Panc1 (cell line): Measurements from ENCODE around the gene CHRD. TPM values are rescaled to one million over a fixed set of nuclear protein-coding genes. Genes with fewer than 3 reads are reported as not detected.

Experiments used
- ATAC-seq: fragments of 200-7000 bp; cut with Tn5 transposase; 2 replicates; pipeline ENCODE4 v1.9.1; 2020; ENCODE audit warnings: mild to moderate bottlenecking, moderate library complexity
- BruUV-seq: library from RNA; stranded (reverse); fragments of 400-500 nt; replicated peaks from 2 replicates; lab custom pipeline; 2021; lab: Mats Ljungman, UMichigan
- CTCF ChIA-PET: fragments of 300-600 bp; sonication (Branson Sonifier 250); formaldehyde crosslinking; loops from one replicate; lab custom pipeline; 2022; ENCODE audit warnings: antibody characterized with exemption; lab: Charles Lee
- POLR2A ChIA-PET: fragments of 300-600 bp; sonication (Branson Sonifier 250); formaldehyde crosslinking; loops from one replicate; lab custom pipeline; 2022; ENCODE audit warnings: antibody characterized with exemption; lab: Charles Lee
- DNase-seq: peaks from one replicate; pipeline ENCODE4 v3.0.0-alpha.2; 2010; ENCODE audit warnings: low read depth, low spot score
- H3K27ac ChIP-seq: 2 replicates; pipeline ENCODE4 v1.5.1; 2011; ENCODE audit warnings: mild to moderate bottlenecking, low read length, inconsistent platforms
- H3K27me3 ChIP-seq: fragments of 200-500 bp; sonication (Bioruptor generic); 2 replicates; pipeline ENCODE4 v1.6.0; 2014; ENCODE audit warnings: low read length, inconsistent platforms; ENCODE audit not compliant: control insufficient read depth, insufficient read depth
- H3K36me3 ChIP-seq: fragments of 200-500 bp; sonication (Bioruptor generic); 2 replicates; pipeline ENCODE4 v1.5.1; 2014; ENCODE audit warnings: inconsistent platforms, mild to moderate bottlenecking, low read length, moderate library complexity; ENCODE audit not compliant: control insufficient read depth, insufficient read depth
- H3K4me1 ChIP-seq: 2 replicates; pipeline ENCODE4 v1.5.1; 2011; ENCODE audit warnings: inconsistent platforms, mild to moderate bottlenecking, low read length, moderate library complexity; ENCODE audit not compliant: control insufficient read depth, insufficient read depth
- H3K4me3 ChIP-seq, 2 experiments: 2 replicates each; pipeline ENCODE4 v1.5.1; 2011 to 2012; ENCODE audit warnings: low read depth in 2 of 2, low read length in 2 of 2, mild to moderate bottlenecking in 2 of 2, inconsistent platforms in 1 of 2, moderate library complexity in 1 of 2
- H3K9me3 ChIP-seq: fragments of 200-500 bp; sonication (Bioruptor generic); 2 replicates; pipeline ENCODE4 v1.5.1; 2014; ENCODE audit warnings: low read depth, mild to moderate bottlenecking, inconsistent platforms, low read length, moderate library complexity; ENCODE audit not compliant: control insufficient read depth, insufficient read depth
- POLR2AphosphoS5 ChIP-seq: IDR thresholded peaks from 2 replicates; pipeline ENCODE4 v1.6.1; 2012; ENCODE audit warnings: mild to moderate bottlenecking, low read depth, low read length, moderate library complexity
- REST ChIP-seq, 2 experiments: IDR thresholded peaks; 2 replicates each; pipeline ENCODE4 v1.6.1; 2011 to 2012; ENCODE audit warnings: low read depth in 2 of 2, control low read depth in 1 of 2, low read length in 1 of 2, mild to moderate bottlenecking in 1 of 2, moderate library complexity in 1 of 2; ENCODE audit not compliant: insufficient read depth in 1 of 2
- SIN3A ChIP-seq: IDR thresholded peaks from 2 replicates; pipeline ENCODE4 v1.6.1; 2012; ENCODE audit warnings: low read depth, mild to moderate bottlenecking, low read length, moderate library complexity, borderline replicate concordance; ENCODE audit not compliant: insufficient read depth
- TCF7L2 ChIP-seq: IDR thresholded peaks from 2 replicates; pipeline ENCODE4 v1.6.1; 2011; ENCODE audit warnings: mild to moderate bottlenecking, low read depth, low read length, inconsistent platforms
- in situ Hi-C: cut with HindIII; loops from 2 replicates; pipeline ENCODE4 v1.10.0; 2016; ENCODE audit warnings: low sequenced_read_pairs, low pct_unique_long_range_greater_than_20kb
- intact Hi-C: fragments of 100-400 bp; cut with micrococcal nuclease; formaldehyde crosslinking; loops from one replicate; pipeline ENCODE4 v1.10.0; 2022; ENCODE audit not compliant: unreplicated experiment
- total RNA-seq: library from RNA; stranded (reverse); gene quantifications from one replicate; pipeline ENCODE4 v1.2.1, GENCODE V29; 2021; ENCODE audit not compliant: unreplicated experiment
- TF ChIP-seq, protein P1 (sequence below): fragments of 450-650 bp; IDR thresholded peaks from 2 replicates; pipeline ENCODE4 v1.5.1; 2017; ENCODE audit warnings: mild to moderate bottlenecking

CHRD gene
- total RNA-seq, 1 experiment from 2014 or later = 1.4 TPM

GRCh38 chr3:184361532-184361931, 18.3 kb upstream of the CHRD start, which contains the start of the genes CLCN2 and POLR2H:
TSS of gene CLCN2 (minus strand) at chr3:184361605. CDS start at chr3:184361479, 126 bp downstream.
TSS of gene POLR2H (plus strand) at chr3:184361710. CDS start at chr3:184363493, 1,783 bp downstream.
- H3K9me3 ChIP-seq = no peaks in the 10 kb centered on the region
- CTCF ChIA-PET = interaction anchor here (1.0 to 1.4 kb wide), 3 partner anchors 10 to 16 kb away, joined by 3 to 4 read pairs (median 3); no protein-coding TSS in a partner anchor
- peak within 1 kb of the TSS; percentile 86 to 98 for H3K4me3 ChIP-seq
- POLR2A ChIA-PET = no interaction called here
- peaks cover 13% of the 10 kb centered on the region for H3K4me1 ChIP-seq
- in situ Hi-C loops = no loop called here
- peak within 1 kb of the TSS; percentile 91 for H3K27ac ChIP-seq
- intact Hi-C loops = no loop called here
- peak; percentile 68 for ATAC-seq
- H3K27me3 ChIP-seq = no peaks in the 10 kb centered on the region
- DNase-seq = no peak
- TF ChIP-seq REST (IDR thresholded peaks at IDR 0.05; ENCODE audit: insufficient read depth in 1 of 2, low read depth in 2 of 2, low read length in 1 of 2) (no peak), TCF7L2 (no peak), SIN3A (no peak; the same call in 1 of the 2 replicates), POLR2AphosphoS5 (no peak)
- TF ChIP-seq, protein P1, sequence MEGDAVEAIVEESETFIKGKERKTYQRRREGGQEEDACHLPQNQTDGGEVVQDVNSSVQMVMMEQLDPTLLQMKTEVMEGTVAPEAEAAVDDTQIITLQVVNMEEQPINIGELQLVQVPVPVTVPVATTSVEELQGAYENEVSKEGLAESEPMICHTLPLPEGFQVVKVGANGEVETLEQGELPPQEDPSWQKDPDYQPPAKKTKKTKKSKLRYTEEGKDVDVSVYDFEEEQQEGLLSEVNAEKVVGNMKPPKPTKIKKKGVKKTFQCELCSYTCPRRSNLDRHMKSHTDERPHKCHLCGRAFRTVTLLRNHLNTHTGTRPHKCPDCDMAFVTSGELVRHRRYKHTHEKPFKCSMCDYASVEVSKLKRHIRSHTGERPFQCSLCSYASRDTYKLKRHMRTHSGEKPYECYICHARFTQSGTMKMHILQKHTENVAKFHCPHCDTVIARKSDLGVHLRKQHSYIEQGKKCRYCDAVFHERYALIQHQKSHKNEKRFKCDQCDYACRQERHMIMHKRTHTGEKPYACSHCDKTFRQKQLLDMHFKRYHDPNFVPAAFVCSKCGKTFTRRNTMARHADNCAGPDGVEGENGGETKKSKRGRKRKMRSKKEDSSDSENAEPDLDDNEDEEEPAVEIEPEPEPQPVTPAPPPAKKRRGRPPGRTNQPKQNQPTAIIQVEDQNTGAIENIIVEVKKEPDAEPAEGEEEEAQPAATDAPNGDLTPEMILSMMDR = no peak
- no TSS peak for BruUV-seq
- peaks cover 5% of the 10 kb centered on the region for H3K36me3 ChIP-seq

DNA sequence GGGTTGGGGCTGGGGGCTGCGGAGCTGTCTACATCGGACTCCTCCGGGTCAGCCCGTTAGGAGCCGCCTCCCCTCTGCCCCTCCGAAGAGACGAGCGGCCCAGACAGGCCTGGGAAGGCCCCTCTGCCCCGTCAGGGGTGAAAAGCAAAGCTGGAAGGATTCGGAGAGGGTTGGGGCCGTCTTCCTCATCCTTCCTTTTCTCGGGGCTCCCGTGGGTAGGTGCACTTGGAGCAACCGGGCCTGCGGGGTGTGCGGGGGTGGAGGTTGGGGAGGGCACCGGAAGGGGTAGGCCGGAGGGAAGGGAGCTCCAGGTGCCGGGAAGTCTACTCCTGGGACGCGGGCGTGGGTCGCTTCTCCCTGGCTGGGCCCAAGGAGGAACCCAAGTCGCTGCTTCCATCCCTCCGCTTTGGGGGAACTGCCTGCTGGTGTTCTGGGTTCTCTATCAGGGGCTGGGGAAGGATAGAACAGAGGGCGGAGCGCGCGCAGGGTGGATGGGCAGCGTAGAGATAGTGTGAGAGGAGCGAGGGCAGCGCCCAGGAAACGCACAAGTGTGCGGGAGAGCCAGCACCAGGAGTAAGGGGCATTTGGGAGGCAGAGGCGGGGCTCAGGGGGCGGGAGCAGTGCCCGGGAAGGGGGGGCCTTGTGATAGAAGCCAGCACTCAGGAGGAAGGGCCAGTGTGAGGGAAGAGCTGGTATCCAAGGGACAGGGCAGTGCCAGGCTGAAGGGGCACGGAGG, 17.8 kb upstream of the CHRD start:
- Histone ChIP-seq H3K9me3 (no peaks in the 10 kb centered on the region), H3K27me3 (no peaks in the 10 kb centered on the region), H3K27ac (peak overlapping the region; percentile 91), H3K4me3 (peak overlapping the region; percentile 86 to 98), H3K36me3 (peaks cover 8% of the 10 kb centered on the region), H3K4me1 (peaks cover 13% of the 10 kb centered on the region)
- DNase-seq = peak; percentile 61
- POLR2A ChIA-PET = interaction anchor here (0.6 to 0.7 kb wide), 2 partner anchors 91 to 198 kb away, joined by 4 to 10 read pairs; no protein-coding TSS in a partner anchor
- peak; percentile 24; the same call in 1 of the 2 replicates for TF ChIP-seq POLR2AphosphoS5
- TF ChIP-seq, protein P1 = no peak
- peak; percentile 57 for ATAC-seq
- BruUV-seq = TSS peak; percentile 75
- CTCF ChIA-PET = interaction anchor here (1.0 to 1.4 kb wide), 3 partner anchors 9 to 16 kb away, joined by 3 to 4 read pairs (median 3); no protein-coding TSS in a partner anchor
- intact Hi-C loops (no loop called here), in situ Hi-C loops (no loop called here)
